NCI-H187 (cell line): ENCODE results near the gene CGA.

Source experiments
- DNase-seq, 2 experiments: peaks; one replicate each; lab custom pipeline; 2025; lab: John Stamatoyannopoulos, UW

Gene CGA

DNA sequence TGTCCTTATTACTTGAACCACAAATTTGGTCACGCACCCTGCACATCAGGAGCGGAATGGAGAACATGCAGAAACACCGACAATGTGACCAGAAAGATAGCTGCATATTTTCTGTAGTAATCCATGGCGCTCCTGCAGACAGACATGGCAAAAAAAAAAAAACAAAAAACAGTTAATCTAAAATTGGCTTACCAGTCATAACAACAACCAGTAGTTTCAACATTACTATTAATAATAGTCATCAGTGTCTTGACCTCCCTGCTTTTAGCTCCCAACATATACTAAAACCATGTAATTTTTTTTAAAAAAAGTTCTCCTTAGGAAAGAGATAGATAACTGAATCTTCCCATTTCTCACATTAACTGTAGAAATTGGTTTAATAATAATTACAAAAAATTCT is 6.8 kb downstream of the CGA start:
- DNase-seq, result no peak

DNA sequence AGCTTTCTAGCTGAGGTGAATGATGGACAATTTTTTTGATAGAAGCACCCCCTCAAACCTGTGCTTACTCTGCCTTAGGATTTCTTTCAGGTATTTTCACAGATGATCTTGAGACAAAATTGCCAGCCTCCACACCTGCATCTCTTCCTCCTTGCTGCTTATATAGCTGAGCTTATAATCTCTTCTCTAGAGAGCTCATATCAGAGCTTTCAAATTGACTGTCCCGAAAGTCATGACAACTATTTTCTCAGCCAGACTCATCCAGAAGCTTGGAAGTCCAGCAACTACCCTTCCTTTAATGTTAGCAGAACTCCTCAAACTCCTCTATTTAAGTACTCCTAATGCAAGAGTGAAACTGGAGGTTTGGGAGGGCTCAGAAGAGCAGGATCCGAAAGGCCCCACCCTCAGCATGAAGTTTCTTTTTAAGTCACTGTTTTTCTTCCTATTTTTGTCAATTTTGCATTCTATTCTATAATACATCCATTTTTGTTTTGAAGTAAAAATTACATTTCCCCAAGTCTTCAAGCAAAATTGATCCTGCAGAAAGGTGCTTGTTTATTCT is 12.7 kb downstream of the CGA start:
- no peak for DNase-seq

DNA sequence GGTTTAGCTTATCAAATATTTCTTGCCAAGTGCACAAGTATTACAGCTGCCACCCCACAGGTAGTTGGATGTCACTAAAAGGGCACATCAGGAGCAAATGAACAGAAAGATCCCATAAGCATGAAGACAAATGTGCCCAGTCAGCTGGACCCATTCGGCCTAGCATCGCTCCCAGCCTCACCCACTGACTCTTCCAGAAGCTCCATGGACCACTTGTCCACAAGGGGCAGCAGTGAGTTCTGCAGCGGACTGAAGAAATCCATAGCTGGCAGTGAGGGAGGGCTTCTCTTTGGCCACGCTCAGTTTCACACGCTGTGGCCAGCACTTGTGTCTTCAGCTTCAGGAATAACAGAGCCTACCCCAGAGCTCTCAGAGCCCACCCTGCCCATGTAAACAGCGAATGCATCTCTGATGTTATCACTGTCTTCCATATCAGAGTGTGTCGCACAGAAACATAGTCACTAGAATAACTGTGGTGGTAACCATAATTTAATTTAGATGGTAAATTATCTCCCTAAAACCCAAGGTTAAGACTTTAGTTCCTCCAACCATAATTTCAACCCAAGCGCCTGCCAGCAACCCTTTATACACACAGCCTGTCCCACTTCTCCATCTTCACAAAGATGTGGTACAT is 15.8 kb downstream of the CGA start:
- DNase-seq, result peak; percentile 15 to 32

- DNase-seq, result no peak
Measured at GRCh38 chr6:87075168-87075567, 19.7 kb downstream of the CGA start.

- DNase-seq, result no peak
Measured at GRCh38 chr6:87074101-87074621, 20.7 kb downstream of the CGA start.

DNA sequence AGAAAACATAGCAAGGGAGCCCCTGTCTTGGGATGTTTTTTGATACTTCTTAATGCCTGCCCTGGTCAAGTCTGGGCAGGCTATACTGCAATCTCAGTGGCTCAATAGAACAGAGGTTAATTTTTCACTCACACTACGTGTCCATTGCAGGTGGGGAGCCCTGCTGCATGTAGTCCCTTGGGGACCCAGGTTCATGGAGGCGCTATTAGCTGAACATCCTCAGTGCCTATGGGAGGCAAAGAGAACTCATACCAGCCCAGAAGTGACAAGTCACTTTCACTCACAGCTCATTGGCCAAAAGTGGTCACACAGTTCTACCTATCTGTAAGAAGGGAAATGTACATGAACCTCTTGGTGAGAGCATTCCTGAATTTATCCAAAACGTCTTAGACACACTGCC is 23.2 kb downstream of the CGA start:
- DNase-seq, result no peak

- DNase-seq, result no peak
Measured at GRCh38 chr6:87070741-87071140, 24.2 kb downstream of the CGA start.

DNA sequence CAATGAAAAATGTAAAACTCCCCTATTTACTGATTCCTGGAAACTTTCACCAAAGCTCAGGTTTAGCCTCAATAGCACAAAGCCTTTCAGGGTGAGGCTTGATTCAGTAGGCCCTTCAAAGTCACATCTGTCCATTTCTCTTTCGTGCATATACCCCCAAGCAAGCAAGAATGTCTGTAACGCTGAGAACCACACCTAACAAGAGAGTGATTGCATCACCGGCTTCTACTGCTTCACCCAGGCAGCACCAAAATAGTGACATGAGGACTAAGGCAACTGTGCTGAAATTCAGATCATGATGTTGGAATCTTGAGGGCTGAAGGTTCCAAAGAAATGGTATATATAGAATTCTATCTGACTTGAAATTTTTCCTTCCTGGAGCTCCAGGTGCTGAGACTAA is 26.1 kb downstream of the CGA start:
- DNase-seq, result no peak

DNA sequence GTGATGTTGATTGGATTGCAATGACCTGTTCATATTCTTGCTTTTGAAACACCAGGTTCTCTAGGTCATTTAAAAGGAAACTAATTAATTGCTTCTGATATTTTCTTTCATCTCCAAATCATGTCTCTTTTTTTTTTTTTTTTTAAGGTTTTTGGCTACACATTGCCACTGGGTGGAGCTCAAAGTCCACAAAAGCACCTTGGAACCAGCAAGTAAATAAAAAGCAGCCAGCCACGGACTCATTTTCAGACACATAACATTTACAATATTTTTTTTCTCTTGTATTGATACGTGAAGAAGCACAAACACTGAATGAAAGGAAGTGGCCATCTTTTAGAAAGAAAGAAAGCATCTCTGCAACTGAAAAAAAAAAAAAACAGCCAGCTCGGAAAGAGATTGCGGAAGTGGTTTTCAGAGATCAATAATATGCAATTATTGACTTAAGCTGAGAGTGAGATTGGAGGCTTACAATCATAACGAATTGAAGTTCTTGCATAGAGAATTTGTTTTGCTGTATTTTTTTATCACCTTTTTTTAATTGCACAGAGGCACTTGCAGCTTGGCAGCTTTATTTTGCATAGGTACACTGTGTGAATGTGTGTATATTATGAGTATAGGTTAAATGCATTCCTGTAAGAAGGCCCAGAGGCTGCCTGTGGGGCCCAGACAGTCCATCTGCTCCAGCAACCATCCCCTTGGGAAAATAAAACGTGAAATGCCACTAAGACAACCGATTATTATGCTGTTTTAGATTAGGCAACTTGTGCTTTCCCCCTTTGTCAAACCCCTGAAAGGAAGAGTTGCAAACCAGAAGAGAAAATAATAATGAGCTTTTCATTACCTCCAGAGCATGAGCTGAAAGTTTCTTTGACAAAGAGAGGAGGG is 28.2 kb downstream of the CGA start:
- peak in 1 of 2 experiments; percentile 6 for DNase-seq

DNA sequence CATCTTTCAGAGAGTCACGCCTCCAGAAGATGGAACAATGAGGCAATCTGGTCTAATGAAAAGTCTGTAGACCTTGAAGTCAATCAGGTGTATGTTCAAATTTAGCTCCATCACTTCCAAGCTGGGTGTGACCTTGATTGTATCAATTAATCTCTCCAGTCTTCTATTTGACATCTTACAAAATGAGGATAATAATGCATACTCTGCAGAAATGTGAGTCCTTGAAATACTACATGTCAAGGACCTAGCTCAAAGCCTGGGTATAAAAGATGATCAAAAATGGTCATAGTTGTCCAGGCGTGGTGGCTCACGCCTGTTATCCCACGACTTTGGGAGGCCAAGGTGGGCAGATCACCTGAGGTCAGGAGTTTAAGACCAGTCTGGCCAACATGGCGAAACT is 29.8 kb downstream of the CGA start:
- DNase-seq, result no peak

DNA sequence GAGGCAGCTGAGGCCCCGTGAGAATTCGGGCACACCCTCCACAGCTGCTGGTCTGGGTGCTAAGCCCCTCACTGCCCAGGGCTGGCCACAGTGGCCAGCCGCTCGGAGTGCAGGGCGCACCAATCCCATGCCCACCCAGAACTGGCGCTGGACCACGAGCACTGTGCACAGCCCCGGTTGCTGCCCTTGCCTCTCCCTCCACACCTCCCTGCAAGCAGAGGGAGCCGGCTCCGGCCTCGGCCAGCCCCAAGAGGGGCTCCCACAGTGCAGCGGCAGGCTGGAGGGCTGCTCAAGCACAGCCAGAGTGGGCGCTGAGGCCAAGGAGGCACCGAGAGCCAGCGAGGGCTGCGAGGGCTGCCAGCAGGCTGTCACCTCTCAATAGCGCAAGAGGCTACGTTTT is 35.0 kb downstream of the CGA start:
- no peak for DNase-seq

- no peak for DNase-seq
Measured at GRCh38 chr6:87054143-87054833, 40.6 kb downstream of the CGA start.

DNA sequence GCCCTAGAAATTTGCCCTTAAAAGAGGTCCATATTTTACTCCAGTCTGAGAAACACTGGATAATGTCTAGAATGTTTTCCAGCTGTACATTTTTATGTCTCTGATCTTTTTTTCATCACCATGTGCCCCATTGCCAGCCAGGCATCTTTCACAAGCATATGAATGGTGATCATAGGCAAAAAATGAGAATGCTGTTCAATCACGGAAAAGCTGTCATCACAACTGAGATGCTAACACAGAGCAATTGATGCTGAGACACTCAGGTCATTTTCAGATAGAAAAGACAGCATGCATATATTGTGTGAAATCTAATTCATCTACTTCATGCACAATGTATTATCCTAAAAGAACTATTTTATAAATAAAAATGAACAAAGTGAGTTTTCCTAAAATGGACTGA is 41.6 kb downstream of the CGA start:
- no peak for DNase-seq

DNA sequence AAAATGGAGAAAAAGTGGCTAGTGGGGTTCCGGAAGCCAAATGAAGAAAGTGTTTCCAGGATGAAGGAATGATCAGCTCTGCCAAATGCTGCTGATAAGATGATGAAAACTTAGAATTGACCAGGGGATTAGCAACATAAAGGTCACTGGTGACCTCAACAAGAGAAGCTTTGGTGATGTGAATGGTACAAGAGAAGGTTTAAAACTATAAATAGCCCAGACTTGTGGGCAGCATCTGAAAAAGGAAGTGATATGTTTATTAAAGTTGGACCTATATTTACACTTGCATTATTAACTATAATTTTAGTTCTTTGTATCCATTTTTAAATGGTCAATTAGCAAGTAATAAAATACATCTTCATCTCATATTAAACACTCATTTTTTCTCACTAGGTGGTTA is 45.1 kb downstream of the CGA start:
- DNase-seq, result no peak

DNA sequence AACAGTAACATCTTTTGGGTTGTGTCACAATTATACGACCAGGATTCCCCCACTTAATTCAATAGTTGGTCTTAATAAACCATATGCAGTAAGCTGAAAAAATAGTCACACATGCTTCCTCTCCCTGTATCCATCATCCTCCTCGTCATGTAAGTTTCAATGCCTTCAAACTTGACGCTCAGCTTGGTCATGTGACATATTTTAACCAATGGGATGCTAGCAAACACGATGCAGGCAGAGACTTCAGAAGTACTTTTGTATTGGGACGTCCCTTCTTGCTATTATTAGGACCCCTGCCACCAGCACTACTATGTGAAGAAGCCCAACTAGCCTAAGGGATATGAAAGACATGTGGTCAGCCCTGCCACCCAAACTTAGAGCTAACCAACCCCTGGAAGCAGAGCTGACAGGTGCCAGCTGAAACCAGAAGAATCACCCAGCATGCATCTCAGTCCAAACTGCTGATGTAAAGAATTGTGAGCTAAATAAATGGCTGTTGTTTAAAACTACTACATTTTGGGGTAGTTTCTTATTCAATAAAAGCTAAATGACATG is 49.3 kb downstream of the CGA start:
- DNase-seq, result no peak

GRCh38 chr6:87040729-87041128 is 54.2 kb downstream of the CGA start:
- DNase-seq, result no peak
